NCI-H187 (cell line): Measurements from ENCODE around the gene MUCL1.
"Not testable (repeated sequence)": the region's sequence is repeated elsewhere in the genome, so short reads cannot be mapped to it uniquely, and the experiment has no call there.

Source experiments
- DNase-seq, 2 experiments: peaks; one replicate each; lab custom pipeline; 2025; lab: John Stamatoyannopoulos, UW

Gene MUCL1

GRCh38 chr12:54853933-54854538, at the start of gene MUCL1:
Gene MUCL1, plus strand, starts transcription at chr12:54854516. Its CDS starts 67 bp downstream, at chr12:54854583.
- DNase-seq: peak; percentile 51 to 70

- no peak for DNase-seq
These were observed 32.6 kb upstream of the MUCL1 start for GRCh38 chr12:54821676-54822075.

- DNase-seq: no peak
These were observed 29.9 kb upstream of the MUCL1 start for GRCh38 chr12:54824402-54824801.

- no peak for DNase-seq
These were observed 24.8 kb upstream of the MUCL1 start for GRCh38 chr12:54829511-54829910.

- no peak for DNase-seq
These were observed 24.1 kb upstream of the MUCL1 start for GRCh38 chr12:54830199-54830598.

GRCh38 chr12:54831631-54832030, 22.7 kb upstream of the MUCL1 start:
- DNase-seq: no peak

GRCh38 chr12:54840244-54840865, 14.0 kb upstream of the MUCL1 start:
- peak in 1 of 2 experiments; percentile 36 for DNase-seq

GRCh38 chr12:54857406-54857805, 3.1 kb downstream of the MUCL1 start:
- no peak for DNase-seq

GRCh38 chr12:54858562-54858961, 4.2 kb downstream of the MUCL1 start:
- no peak for DNase-seq

- no peak for DNase-seq
These were observed 5.2 kb downstream of the MUCL1 start for GRCh38 chr12:54859502-54859901.

GRCh38 chr12:54861927-54862326, 7.6 kb downstream of the MUCL1 start:
- no peak for DNase-seq

GRCh38 chr12:54863948-54864618, 9.8 kb downstream of the MUCL1 start:
- DNase-seq: no peak

GRCh38 chr12:54865683-54866324, 11.5 kb downstream of the MUCL1 start:
- no peak for DNase-seq

GRCh38 chr12:54868690-54869089, 14.4 kb downstream of the MUCL1 start:
- no peak for DNase-seq

- no peak for DNase-seq
These were observed 15.7 kb downstream of the MUCL1 start for GRCh38 chr12:54870048-54870447.

- no peak for DNase-seq
These were observed 16.3 kb downstream of the MUCL1 start for GRCh38 chr12:54870617-54871016.

GRCh38 chr12:54879150-54879549, 24.8 kb downstream of the MUCL1 start:
- no peak for DNase-seq

GRCh38 chr12:54879579-54879978, 25.3 kb downstream of the MUCL1 start:
- DNase-seq: no peak

GRCh38 chr12:54882079-54882478, 27.8 kb downstream of the MUCL1 start:
- no peak for DNase-seq

GRCh38 chr12:54882597-54882996, 28.3 kb downstream of the MUCL1 start:
- DNase-seq: not testable (repeated sequence)

GRCh38 chr12:54888428-54888827, 34.1 kb downstream of the MUCL1 start:
- DNase-seq: peak in 1 of 2 experiments; percentile 34

- peak; percentile 42 to 49 for DNase-seq
These were observed 36.0 kb downstream of the MUCL1 start for GRCh38 chr12:54890339-54890738.
